Retinal pigment epithelial cell (primary cell): ENCODE data around the gene RCAN2.
A peak's percentile ranks its signal among the peaks of the same experiment; 100 is the strongest.

Experiments used
- DNase-seq: peaks from one replicate; pipeline ENCODE4 v3.0.0-alpha.2; 2010; ENCODE audit warnings: low read depth
- H3K4me3 ChIP-seq: 2 replicates; pipeline ENCODE4 v1.5.1; 2011; ENCODE audit warnings: mild to moderate bottlenecking, low read length, control low read depth, moderate library complexity
- TF ChIP-seq, protein P1 (sequence below): conservative IDR thresholded peaks from 2 replicates; pipeline ENCODE4 v1.5.1; 2011; ENCODE audit warnings: low read depth, low read length, control low read depth, inconsistent platforms

Gene RCAN2

DNA sequence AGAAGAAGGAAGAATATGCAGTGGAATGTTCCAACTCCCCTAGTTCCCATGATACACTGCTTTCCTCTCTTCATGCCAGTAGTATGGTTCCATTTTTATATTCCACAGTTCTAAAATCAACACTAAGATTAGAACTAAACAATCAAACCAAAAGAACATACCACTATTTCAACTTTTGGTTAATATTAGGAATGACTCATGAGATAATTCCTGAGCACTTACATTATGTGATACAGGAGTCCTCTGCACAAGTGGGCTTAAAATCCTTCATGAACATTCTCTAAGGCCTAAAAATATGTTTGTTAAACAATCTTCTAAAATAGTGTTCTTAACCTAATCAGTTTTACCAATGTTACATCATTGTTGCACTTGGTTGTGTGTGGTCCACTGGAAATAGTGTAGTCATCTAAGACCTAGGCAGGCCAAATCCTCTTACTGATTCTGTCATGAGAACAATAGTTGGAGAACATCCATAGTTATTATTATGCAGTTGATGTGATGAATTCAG, 30.3 kb upstream of the RCAN2 start:
- DNase-seq, result peak; percentile 69
- TF ChIP-seq, protein P1, sequence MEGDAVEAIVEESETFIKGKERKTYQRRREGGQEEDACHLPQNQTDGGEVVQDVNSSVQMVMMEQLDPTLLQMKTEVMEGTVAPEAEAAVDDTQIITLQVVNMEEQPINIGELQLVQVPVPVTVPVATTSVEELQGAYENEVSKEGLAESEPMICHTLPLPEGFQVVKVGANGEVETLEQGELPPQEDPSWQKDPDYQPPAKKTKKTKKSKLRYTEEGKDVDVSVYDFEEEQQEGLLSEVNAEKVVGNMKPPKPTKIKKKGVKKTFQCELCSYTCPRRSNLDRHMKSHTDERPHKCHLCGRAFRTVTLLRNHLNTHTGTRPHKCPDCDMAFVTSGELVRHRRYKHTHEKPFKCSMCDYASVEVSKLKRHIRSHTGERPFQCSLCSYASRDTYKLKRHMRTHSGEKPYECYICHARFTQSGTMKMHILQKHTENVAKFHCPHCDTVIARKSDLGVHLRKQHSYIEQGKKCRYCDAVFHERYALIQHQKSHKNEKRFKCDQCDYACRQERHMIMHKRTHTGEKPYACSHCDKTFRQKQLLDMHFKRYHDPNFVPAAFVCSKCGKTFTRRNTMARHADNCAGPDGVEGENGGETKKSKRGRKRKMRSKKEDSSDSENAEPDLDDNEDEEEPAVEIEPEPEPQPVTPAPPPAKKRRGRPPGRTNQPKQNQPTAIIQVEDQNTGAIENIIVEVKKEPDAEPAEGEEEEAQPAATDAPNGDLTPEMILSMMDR, result no peak

DNA sequence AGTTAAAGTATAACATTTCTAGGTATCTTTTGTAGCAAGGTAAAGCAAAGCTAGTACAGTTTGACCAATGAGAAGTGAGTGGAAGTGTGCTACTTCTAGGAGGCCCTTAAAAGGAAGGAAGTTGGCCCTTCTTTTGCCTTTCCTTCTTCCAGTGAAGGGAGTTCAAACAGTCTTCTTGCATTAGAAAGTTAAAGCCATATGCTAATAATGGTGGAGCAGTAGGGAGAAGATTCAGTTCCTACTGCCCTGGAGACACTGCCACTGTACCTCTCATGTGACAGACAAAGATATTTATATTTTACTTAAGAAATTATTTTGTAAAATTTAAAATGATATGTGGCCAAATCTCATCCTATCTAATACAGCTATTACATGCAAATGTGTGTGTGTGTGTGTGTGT, 26.0 kb upstream of the RCAN2 start:
- no peak for DNase-seq
- no peak overlapping the region for H3K4me3 ChIP-seq
- TF ChIP-seq, protein P1, result no peak

More for the DNA sequence above, 30.3 kb upstream of the RCAN2 start:
- no peak overlapping the region for H3K4me3 ChIP-seq

DNA sequence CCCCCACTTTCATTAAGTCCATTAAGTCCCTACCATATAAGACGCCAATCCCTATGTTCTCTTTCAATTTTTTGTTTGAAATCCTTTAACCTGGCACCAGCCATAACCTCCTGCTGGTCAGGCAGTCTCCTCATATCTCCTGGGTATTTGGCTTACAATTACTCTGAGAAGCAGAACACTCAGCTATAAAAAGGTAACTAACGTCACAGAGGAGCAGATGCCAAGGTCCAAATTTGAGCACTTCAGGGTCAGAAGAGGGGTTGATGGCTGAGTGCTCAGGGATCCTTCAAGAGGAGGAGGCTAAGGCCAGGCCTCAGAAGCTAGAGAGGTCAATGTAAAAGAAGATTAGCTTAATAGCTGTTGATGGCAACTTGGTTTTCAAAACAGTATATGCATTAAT, 22.3 kb upstream of the RCAN2 start:
- no peak for DNase-seq
- TF ChIP-seq, protein P1, result no peak
- H3K4me3 ChIP-seq, result no peak overlapping the region

DNA sequence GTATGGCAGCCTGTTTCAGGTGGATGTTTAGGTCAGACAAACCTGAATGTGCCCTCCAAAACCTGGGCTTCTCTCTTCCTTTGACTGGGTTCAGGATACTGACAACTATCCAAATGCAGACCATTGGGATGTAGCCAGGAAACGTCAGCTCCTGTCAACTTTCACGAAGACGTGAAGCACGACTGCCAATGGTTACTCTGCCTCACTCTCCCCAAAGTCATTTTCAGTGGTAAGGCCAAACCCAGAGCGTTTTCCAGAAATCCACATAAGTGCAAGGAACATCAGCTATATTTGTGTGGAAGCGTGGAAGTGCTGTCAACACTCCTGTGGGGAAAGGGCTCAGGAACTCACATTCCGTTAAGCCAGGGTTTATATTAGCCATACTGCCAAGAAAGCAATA, 20.1 kb upstream of the RCAN2 start:
- TF ChIP-seq, protein P1, result no peak
- DNase-seq, result no peak
- no peak overlapping the region for H3K4me3 ChIP-seq

DNA sequence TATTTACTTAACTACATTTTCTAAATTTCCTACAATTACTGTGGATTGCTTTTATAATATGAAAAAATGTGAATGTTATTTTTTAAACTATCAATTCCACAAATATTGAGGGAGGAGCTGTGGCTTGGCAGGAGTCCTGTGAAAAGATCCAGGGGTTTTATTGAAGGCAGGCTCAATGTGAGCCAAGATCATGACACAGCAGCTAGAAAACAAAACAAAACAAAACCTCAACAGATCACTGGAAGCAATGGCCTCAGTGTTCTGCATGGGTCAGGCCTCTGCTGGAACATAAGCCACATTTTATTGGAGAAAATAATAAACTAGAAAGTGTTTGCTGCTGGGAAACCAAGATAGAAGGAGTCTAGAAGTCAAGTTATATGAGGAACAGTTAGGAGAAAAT, 19.4 kb upstream of the RCAN2 start:
- DNase-seq, result no peak
- TF ChIP-seq, protein P1, result no peak
- H3K4me3 ChIP-seq, result no peak overlapping the region

DNA sequence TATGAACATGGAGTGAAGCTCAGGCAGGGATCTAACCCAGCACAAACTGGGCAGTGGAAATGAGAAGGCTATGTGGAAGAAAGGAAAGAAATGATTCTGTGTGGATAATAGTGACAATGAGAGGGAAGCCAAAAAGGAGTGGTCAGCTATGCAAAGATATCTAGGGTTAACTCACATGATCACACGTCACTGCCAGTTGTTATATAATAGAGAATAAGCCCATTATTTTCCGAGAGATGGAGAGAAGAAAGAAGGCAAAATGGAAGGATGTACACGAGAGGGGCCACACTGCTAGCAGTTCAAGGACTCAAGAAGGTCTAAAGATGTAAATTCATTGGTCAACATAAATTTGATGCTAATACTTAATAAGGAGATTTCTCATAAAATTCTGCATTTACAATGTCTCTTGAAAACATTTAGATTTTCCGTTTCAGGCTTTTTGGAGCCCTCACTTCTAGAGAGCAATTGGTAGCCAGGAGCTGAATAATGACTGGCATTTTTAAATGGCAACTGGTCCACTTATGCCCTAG, 18.8 kb upstream of the RCAN2 start:
- H3K4me3 ChIP-seq, result no peak overlapping the region
- TF ChIP-seq, protein P1, result no peak
- DNase-seq, result no peak

DNA sequence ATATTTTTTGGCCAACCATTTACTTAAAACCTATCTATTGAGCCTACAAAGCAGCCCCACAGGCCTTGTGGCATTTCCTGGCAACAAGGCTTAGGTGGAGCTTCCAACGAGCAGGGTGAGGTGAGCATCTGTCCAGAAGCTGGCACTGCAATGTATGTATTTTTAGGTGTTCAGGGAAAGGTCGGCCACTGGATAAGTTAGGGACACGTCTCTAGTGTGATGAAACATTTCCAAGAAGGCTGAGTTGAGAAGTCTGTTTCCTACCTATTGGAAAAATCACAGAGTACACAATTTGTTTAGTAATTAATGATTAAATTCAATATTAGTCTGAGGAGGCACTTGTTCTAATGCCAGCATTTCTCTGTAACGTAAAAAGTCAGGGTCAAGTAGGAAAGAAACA, 17.8 kb upstream of the RCAN2 start:
- no peak overlapping the region for H3K4me3 ChIP-seq
- TF ChIP-seq, protein P1, result no peak
- DNase-seq, result no peak
